ENCODE data around the gene RALB. TPM values are rescaled to one million over a fixed set of nuclear protein-coding genes. Genes with fewer than 3 reads are reported as not detected.

Gene RALB
- total RNA-seq, 2 donors from 2014 or later: 37.1 to 45.8 TPM

GRCh38 chr2:120210270-120210693 lies 42.4 kb upstream of the RALB start:
- no peak for TF ChIP-seq CTCF (conservative IDR thresholded peaks at IDR 0.05)
- Mint-ChIP-seq H3K27me3 (ENCODE audit: insufficient read depth) (no peaks in the 10 kb centered on the region), H3K4me1 (peaks cover 3% of the 10 kb centered on the region), H3K4me3 (no peak overlapping the region), H3K9me3 (no peaks in the 10 kb centered on the region), H3K36me3 (ENCODE audit: low read depth) (no peaks in the 10 kb centered on the region), H3K27ac (no peak overlapping the region)
- Histone ChIP-seq H3K27me3 (ENCODE audit: control insufficient read depth, insufficient read depth, low read length, poor library complexity, severe bottlenecking) (no peaks in the 10 kb centered on the region), H3K36me3 (ENCODE audit: control insufficient read depth, insufficient read depth, low read length) (no peaks in the 10 kb centered on the region), H3K27ac (ENCODE audit: low read depth, low read length) (no peak overlapping the region), H3K9ac (ENCODE audit: extremely low read depth, low read length, poor library complexity, severe bottlenecking) (no peak overlapping the region), H3K4me3 (ENCODE audit: low read length) (no peak overlapping the region), H3K4me1 (ENCODE audit: control insufficient read depth, insufficient read depth, low read length) (no peaks in the 10 kb centered on the region), H3K9me3 (ENCODE audit: control insufficient read depth, low read length) (no peaks in the 10 kb centered on the region)
- no peak for DNase-seq
- 81 to 100% methylated on average over 2 to 10 of the region's 10 CpGs for WGBS, 2 experiments (ENCODE audit: insufficient coverage in 1 of 2, insufficient read length in 1 of 2)

- Histone ChIP-seq H3K27ac (ENCODE audit: low read depth, low read length) (no peak overlapping the region), H3K27me3 (ENCODE audit: control insufficient read depth, insufficient read depth, low read length, poor library complexity, severe bottlenecking) (no peaks in the 10 kb centered on the region), H3K9ac (ENCODE audit: extremely low read depth, low read length, poor library complexity, severe bottlenecking) (no peak overlapping the region), H3K4me3 (ENCODE audit: low read length) (no peak overlapping the region), H3K36me3 (ENCODE audit: control insufficient read depth, insufficient read depth, low read length) (peaks cover 13% of the 10 kb centered on the region), H3K9me3 (ENCODE audit: control insufficient read depth, low read length) (peaks cover 7% of the 10 kb centered on the region), H3K4me1 (ENCODE audit: control insufficient read depth, insufficient read depth, low read length) (no peaks in the 10 kb centered on the region)
- Mint-ChIP-seq H3K4me3 (no peak overlapping the region), H3K27me3 (ENCODE audit: insufficient read depth) (peaks cover 7% of the 10 kb centered on the region), H3K9me3 (peaks cover 6% of the 10 kb centered on the region), H3K4me1 (peaks cover 16% of the 10 kb centered on the region), H3K36me3 (ENCODE audit: low read depth) (peaks cover 25% of the 10 kb centered on the region), H3K27ac (no peak overlapping the region)
- TF ChIP-seq CTCF (conservative IDR thresholded peaks at IDR 0.05): no peak
- WGBS, 2 experiments (ENCODE audit: insufficient coverage in 1 of 2, insufficient read length in 1 of 2): 88 to 91% methylated on average over 3 to 5 of the region's 5 CpGs
- DNase-seq: peak; percentile 35
Measured at GRCh38 chr2:120218181-120218580, 34.5 kb upstream of the RALB start.

DNA sequence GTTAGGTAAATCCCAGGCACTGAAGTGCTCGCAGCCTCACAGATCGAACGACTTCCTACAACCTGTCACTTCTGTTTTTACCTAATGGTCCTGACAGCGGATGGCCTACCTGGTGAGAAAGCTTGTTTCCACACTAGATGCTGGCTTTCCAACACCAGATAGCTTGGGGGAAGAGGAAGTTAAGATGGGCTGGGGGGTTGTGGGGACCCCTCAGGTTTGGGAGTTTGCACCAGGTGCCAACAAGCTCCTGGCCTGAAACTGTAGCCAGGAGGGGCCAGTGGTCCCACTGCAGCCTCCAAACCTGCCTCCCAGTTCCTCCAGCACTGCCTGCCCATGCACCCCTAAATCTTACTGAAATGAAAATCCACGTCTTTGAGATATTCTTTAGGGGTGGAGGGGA lies 33.4 kb upstream of the RALB start:
- H3K4me1 ChIP-seq (ENCODE audit: control insufficient read depth, insufficient read depth, low read length): no peaks in the 10 kb centered on the region
- H3K4me3 ChIP-seq (ENCODE audit: low read length): no peak overlapping the region
- peaks cover 6% of the 10 kb centered on the region for H3K9me3 Mint-ChIP-seq
- no peak overlapping the region for H3K27ac Mint-ChIP-seq
- H3K27me3 ChIP-seq (ENCODE audit: control insufficient read depth, insufficient read depth, low read length, poor library complexity, severe bottlenecking): peaks cover 6% of the 10 kb centered on the region
- H3K36me3 Mint-ChIP-seq (ENCODE audit: low read depth): peaks cover 25% of the 10 kb centered on the region
- H3K27ac ChIP-seq (ENCODE audit: low read depth, low read length): no peak overlapping the region
- DNase-seq: peak; percentile 22
- peaks cover 13% of the 10 kb centered on the region for H3K36me3 ChIP-seq (ENCODE audit: control insufficient read depth, insufficient read depth, low read length)
- no peak overlapping the region for H3K9ac ChIP-seq (ENCODE audit: extremely low read depth, low read length, poor library complexity, severe bottlenecking)
- TF ChIP-seq CTCF (conservative IDR thresholded peaks at IDR 0.05): no peak
- H3K4me3 Mint-ChIP-seq: no peak overlapping the region
- peaks cover 14% of the 10 kb centered on the region for H3K27me3 Mint-ChIP-seq (ENCODE audit: insufficient read depth)
- peaks cover 20% of the 10 kb centered on the region for H3K4me1 Mint-ChIP-seq
- WGBS, 2 experiments (ENCODE audit: insufficient coverage in 1 of 2, insufficient read length in 1 of 2): 98 to 100% methylated on average over 5 of the region's 5 CpGs
- peaks cover 7% of the 10 kb centered on the region for H3K9me3 ChIP-seq (ENCODE audit: control insufficient read depth, low read length)
